Kasumi-1 (cell line): ENCODE data around the gene MTIF2.
"Not testable (repeated sequence)": the region's sequence is repeated elsewhere in the genome, so short reads cannot be mapped to it uniquely, and the experiment has no call there.

Source experiments
- DNase-seq, 2 experiments: peaks; one replicate each; lab custom pipeline; 2025; lab: John Stamatoyannopoulos, UW

The MTIF2 gene

GRCh38 chr2:55268907-55269644, at the start of gene MTIF2:
MTIF2 (minus strand) TSS chr2:55269231; CDS start chr2:55263858, 5,373 bp downstream.
- peak; percentile 88 to 94 for DNase-seq

GRCh38 chr2:55314985-55315384, 46.0 kb upstream of the MTIF2 start:
- no peak for DNase-seq

GRCh38 chr2:55311444-55311870, 42.4 kb upstream of the MTIF2 start:
- peak in 1 of 2 experiments; percentile 34 for DNase-seq

- DNase-seq, result no peak
Measured at GRCh38 chr2:55309446-55309845, 40.4 kb upstream of the MTIF2 start.

GRCh38 chr2:55302241-55302640, 33.2 kb upstream of the MTIF2 start:
- DNase-seq, result no peak

- DNase-seq, result no peak
Measured at GRCh38 chr2:55301277-55301676, 32.2 kb upstream of the MTIF2 start.

- no peak for DNase-seq
Measured at GRCh38 chr2:55296393-55296792, 27.4 kb upstream of the MTIF2 start.

GRCh38 chr2:55283083-55283482, 14.1 kb upstream of the MTIF2 start:
- no peak for DNase-seq

GRCh38 chr2:55282110-55282917, 13.3 kb upstream of the MTIF2 start:
- peak; percentile 90 to 91 for DNase-seq

GRCh38 chr2:55280851-55281546, 12.0 kb upstream of the MTIF2 start:
- DNase-seq, result not testable (repeated sequence)

- not testable (repeated sequence) for DNase-seq
Measured at GRCh38 chr2:55279859-55280424, 10.9 kb upstream of the MTIF2 start.

- not testable (repeated sequence) for DNase-seq
Measured at GRCh38 chr2:55279214-55279835, 10.3 kb upstream of the MTIF2 start.

GRCh38 chr2:55277310-55277709, 8.3 kb upstream of the MTIF2 start:
- no peak for DNase-seq

GRCh38 chr2:55274346-55274745, 5.3 kb upstream of the MTIF2 start:
- not testable (repeated sequence) for DNase-seq

GRCh38 chr2:55269645-55269990, 587 bp upstream of the MTIF2 start:
- peak; percentile 16 to 30 for DNase-seq

- no peak for DNase-seq
Measured at GRCh38 chr2:55268288-55268906, 634 bp downstream of the MTIF2 start.

- DNase-seq, result not testable (repeated sequence)
Measured at GRCh38 chr2:55259586-55259985, 9.4 kb downstream of the MTIF2 start.

GRCh38 chr2:55252832-55253231, 16.2 kb downstream of the MTIF2 start:
- DNase-seq, result no peak

- no peak for DNase-seq
Measured at GRCh38 chr2:55247025-55247424, 22.0 kb downstream of the MTIF2 start.

- no peak for DNase-seq
Measured at GRCh38 chr2:55245411-55245810, 23.6 kb downstream of the MTIF2 start.

- DNase-seq, result no peak
Measured at GRCh38 chr2:55242617-55243016, 26.4 kb downstream of the MTIF2 start.
